HepG2 (cell line): Measurements from ENCODE around the gene IMP3. TPM values are rescaled to one million over a fixed set of nuclear protein-coding genes. Genes with fewer than 3 reads are reported as not detected.

Experiments
- ARID2 ChIP-seq: sonication (generic); formaldehyde crosslinking; IDR thresholded peaks from 2 replicates; pipeline ENCODE4 v1.8.1; 2022; ENCODE audit warnings: mild to moderate bottlenecking, missing genetic modification reagents, borderline replicate concordance
- CREM ChIP-seq, 2 experiments: sonication (generic) in 1 of 2; formaldehyde crosslinking in 1 of 2; IDR thresholded peaks; 2 replicates each; pipeline versions ENCODE4 v1.4.0 to v1.6.1; 2016 to 2020; ENCODE audit warnings: antibody characterized with exemption in 1 of 2, mild to moderate bottlenecking in 1 of 2, missing genetic modification reagents in 1 of 2
- E2F5 ChIP-seq: sonication (generic); formaldehyde crosslinking; conservative IDR thresholded peaks from 2 replicates; pipeline ENCODE4 v1.4.0; 2020; ENCODE audit warnings: missing genetic modification reagents
- GMEB2 ChIP-seq: IDR thresholded peaks from 2 replicates; pipeline ENCODE4 v1.6.1; 2016; ENCODE audit warnings: missing biosample characterization, missing genetic modification reagents, low read depth
- MED8 ChIP-seq: sonication (generic); formaldehyde crosslinking; IDR thresholded peaks from 2 replicates; pipeline ENCODE4 v1.8.1; 2023; ENCODE audit warnings: mild to moderate bottlenecking, missing genetic modification reagents; ENCODE audit not compliant: insufficient replicate concordance
- MLLT10 ChIP-seq: sonication (generic); formaldehyde crosslinking; IDR thresholded peaks from 2 replicates; pipeline ENCODE4 v1.4.0; 2020; ENCODE audit warnings: missing genetic modification reagents
- MTF1 ChIP-seq: sonication (generic); formaldehyde crosslinking; IDR thresholded peaks from 2 replicates; pipeline ENCODE4 v1.5.0; 2020; ENCODE audit warnings: missing genetic modification reagents
- NR3C1 ChIP-seq: sonication (generic); formaldehyde crosslinking; IDR thresholded peaks from 2 replicates; pipeline ENCODE4 v1.4.0; 2020; ENCODE audit warnings: missing genetic modification reagents
- RBM39 ChIP-seq: fragments of 200-400 bp; formaldehyde crosslinking; IDR thresholded peaks from one replicate; pipeline ENCODE4 v1.6.1; 2018; ENCODE audit warnings: antibody characterized with exemption, mild to moderate bottlenecking, low read depth, low read length; ENCODE audit not compliant: poor library complexity, severe bottlenecking
- RCOR2 ChIP-seq: IDR thresholded peaks from 2 replicates; pipeline ENCODE4 v1.6.1; 2016; ENCODE audit warnings: missing biosample characterization, missing genetic modification reagents
- REST ChIP-seq, 2 experiments: IDR thresholded peaks; 2 replicates each; pipeline ENCODE4 v1.6.1; 2011 to 2012; ENCODE audit warnings: low read length in 2 of 2, borderline replicate concordance in 1 of 2, low read depth in 1 of 2, mild to moderate bottlenecking in 1 of 2, moderate library complexity in 1 of 2
- SIX1 ChIP-seq: sonication (generic); formaldehyde crosslinking; IDR thresholded peaks from 2 replicates; pipeline ENCODE4 v1.4.0; 2020; ENCODE audit warnings: missing genetic modification reagents, borderline replicate concordance
- TFDP1 ChIP-seq: IDR thresholded peaks from 2 replicates; pipeline ENCODE4 v1.6.1; 2016; ENCODE audit warnings: missing compliant biosample characterization, missing genetic modification reagents, borderline replicate concordance
- ZNF317 ChIP-seq: sonication (generic); formaldehyde crosslinking; IDR thresholded peaks from 2 replicates; pipeline ENCODE4 v1.5.0; 2020; ENCODE audit warnings: mild to moderate bottlenecking, missing genetic modification reagents
- ZNF44 ChIP-seq: sonication (generic); formaldehyde crosslinking; IDR thresholded peaks from 2 replicates; pipeline ENCODE4 v1.5.1; 2020; ENCODE audit warnings: mild to moderate bottlenecking, missing genetic modification reagents
- ZNF720 ChIP-seq: sonication (generic); formaldehyde crosslinking; IDR thresholded peaks from 2 replicates; pipeline ENCODE4 v1.4.0; 2020; ENCODE audit warnings: missing genetic modification reagents
- ZNF816 ChIP-seq: sonication (generic); formaldehyde crosslinking; IDR thresholded peaks from 2 replicates; pipeline ENCODE4 v1.8.0; 2022; ENCODE audit warnings: missing genetic modification reagents, mild to moderate bottlenecking, borderline replicate concordance
- ZSCAN22 ChIP-seq: sonication (generic); formaldehyde crosslinking; IDR thresholded peaks from 2 replicates; pipeline ENCODE4 v1.4.0; 2020; ENCODE audit warnings: mild to moderate bottlenecking, missing genetic modification reagents
- polyA plus RNA-seq, 8 experiments: library from polyadenylated mRNA; depleted of rRNA in 3 of 8; stranded (reverse) in 7 of 8; unstranded in 1 of 8; fragments of >200 nt; fragmentation: Illumina TruSeq in 4 of 8; extraction: Trizol in 4 of 8; gene quantifications; 2 replicates each; pipeline versions ENCODE4 v1.2.1 to v1.2.3, GENCODE V29; 2011 to 2016; ENCODE audit warnings: low read depth in 4 of 8, missing spikeins in 1 of 8, mixed read lengths in 1 of 8; ENCODE audit not compliant: insufficient read depth in 1 of 8
- total RNA-seq, 5 experiments: library from RNA; depleted of rRNA; stranded (reverse); fragments of >200 nt; fragmentation: Illumina TruSeq; extraction: Trizol; gene quantifications; 2 replicates each; pipeline ENCODE4 v1.2.3, GENCODE V29; 2016; ENCODE audit warnings: low read depth in 1 of 5
- TF ChIP-seq, protein P1 (sequence below): sonication (generic); formaldehyde crosslinking; IDR thresholded peaks from 2 replicates; pipeline ENCODE4 v1.5.1; 2020; ENCODE audit warnings: missing genetic modification reagents, mild to moderate bottlenecking, borderline replicate concordance

The IMP3 gene
- total and polyA plus RNA-seq, 2 of the 13 experiments (the other 11 are each of a cell fraction or from before 2014, with no cell fraction given) = 38.3 to 143 TPM

DNA sequence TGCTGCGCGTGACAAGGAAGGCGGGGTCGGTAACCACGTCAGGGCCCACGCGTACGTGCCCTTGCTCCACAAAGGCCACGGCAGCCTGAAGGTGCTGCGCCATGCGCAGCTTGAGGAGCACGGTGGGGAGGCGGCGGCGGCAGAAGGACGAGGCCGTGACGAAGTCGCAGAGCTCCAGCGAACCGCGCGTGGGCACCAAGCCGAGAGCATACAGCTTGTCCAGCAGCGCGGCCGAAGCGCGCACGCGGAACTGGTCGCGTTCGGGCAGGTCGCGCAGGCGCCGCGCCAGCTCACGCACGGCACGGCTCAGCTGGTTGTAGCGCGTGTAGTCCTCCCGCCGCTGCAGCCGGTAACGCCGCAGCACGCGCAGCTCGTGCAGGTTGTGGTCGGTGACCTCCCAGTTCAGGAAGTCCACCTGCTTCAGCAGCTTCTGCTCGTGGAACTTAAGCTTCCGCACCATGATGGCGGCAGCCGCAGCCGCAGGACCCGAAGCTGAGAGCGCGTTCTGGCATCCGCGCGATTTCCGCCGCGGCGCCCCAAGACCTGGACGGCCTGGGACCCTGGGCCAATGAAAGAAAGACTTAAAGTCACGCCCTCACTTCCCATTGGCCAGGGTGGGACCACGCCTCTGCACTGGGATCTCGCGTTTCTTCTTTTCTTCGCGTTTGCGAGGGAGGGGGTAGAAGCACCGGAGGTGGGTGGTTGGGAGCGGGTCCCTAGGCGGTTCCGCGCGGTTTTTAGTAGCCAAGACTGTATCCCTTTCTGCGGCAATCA lies at the start of gene IMP3 (continued):
- TF ChIP-seq REST (IDR thresholded peaks at IDR 0.05; ENCODE audit: borderline replicate concordance in 1 of 2, low read depth in 1 of 2, low read length in 2 of 2) (peak in 1 of 2 experiments; percentile 49; a peak in 1 of 4 replicates), ZNF720 (CRISPR knock-in tag) (no peak), MED8 (CRISPR knock-in tag) (peak; percentile 32), GMEB2 (CRISPR knock-in tag) (no peak), MTF1 (CRISPR knock-in tag) (0 out of 2 replicates have a peak, but pooled peaks have one; percentile 20), ZNF816 (CRISPR knock-in tag) (no peak), ZNF44 (peak; percentile 86; the same call in 1 of the 2 replicates), SIX1 (CRISPR knock-in tag) (no peak), ARID2 (CRISPR knock-in tag) (peak; percentile 97), NR3C1 (CRISPR knock-in tag) (0 out of 2 replicates have a peak, but pooled peaks have one; percentile 14), RCOR2 (no peak), RBM39 (peak; percentile 94), ZSCAN22 (CRISPR knock-in tag) (no peak), E2F5 (CRISPR knock-in tag) (no peak; the same call in 1 of the 2 replicates), CREM (IDR thresholded peaks at IDR 0.05) (peak; percentile 56), CREM (CRISPR knock-in tag; IDR thresholded peaks at IDR 0.05) (no peak), TFDP1 (peak; percentile 84; the same call in 1 of the 2 replicates), MLLT10 (CRISPR knock-in tag) (no peak; the same call in 1 of the 2 replicates), ZNF317 (CRISPR knock-in tag) (peak; percentile 17; the same call in 1 of the 2 replicates)
- TF ChIP-seq, protein P1, sequence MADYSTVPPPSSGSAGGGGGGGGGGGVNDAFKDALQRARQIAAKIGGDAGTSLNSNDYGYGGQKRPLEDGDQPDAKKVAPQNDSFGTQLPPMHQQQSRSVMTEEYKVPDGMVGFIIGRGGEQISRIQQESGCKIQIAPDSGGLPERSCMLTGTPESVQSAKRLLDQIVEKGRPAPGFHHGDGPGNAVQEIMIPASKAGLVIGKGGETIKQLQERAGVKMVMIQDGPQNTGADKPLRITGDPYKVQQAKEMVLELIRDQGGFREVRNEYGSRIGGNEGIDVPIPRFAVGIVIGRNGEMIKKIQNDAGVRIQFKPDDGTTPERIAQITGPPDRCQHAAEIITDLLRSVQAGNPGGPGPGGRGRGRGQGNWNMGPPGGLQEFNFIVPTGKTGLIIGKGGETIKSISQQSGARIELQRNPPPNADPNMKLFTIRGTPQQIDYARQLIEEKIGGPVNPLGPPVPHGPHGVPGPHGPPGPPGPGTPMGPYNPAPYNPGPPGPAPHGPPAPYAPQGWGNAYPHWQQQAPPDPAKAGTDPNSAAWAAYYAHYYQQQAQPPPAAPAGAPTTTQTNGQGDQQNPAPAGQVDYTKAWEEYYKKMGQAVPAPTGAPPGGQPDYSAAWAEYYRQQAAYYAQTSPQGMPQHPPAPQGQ = 0 out of 2 replicates have a peak, but pooled peaks have one; percentile 50
